Panc1 (cell line): ENCODE measurements around the gene FARP1.

Source experiments
- CTCF ChIP-seq: fragments of 450-650 bp; IDR thresholded peaks from 2 replicates; pipeline ENCODE4 v1.5.1; 2017; ENCODE audit warnings: mild to moderate bottlenecking
- POLR2AphosphoS5 ChIP-seq: IDR thresholded peaks from 2 replicates; pipeline ENCODE4 v1.6.1; 2012; ENCODE audit warnings: mild to moderate bottlenecking, low read depth, low read length, moderate library complexity
- REST ChIP-seq, 2 experiments: IDR thresholded peaks; 2 replicates each; pipeline ENCODE4 v1.6.1; 2011 to 2012; ENCODE audit warnings: low read depth in 2 of 2, control low read depth in 1 of 2, low read length in 1 of 2, mild to moderate bottlenecking in 1 of 2, moderate library complexity in 1 of 2; ENCODE audit not compliant: insufficient read depth in 1 of 2
- SIN3A ChIP-seq: IDR thresholded peaks from 2 replicates; pipeline ENCODE4 v1.6.1; 2012; ENCODE audit warnings: low read depth, mild to moderate bottlenecking, low read length, moderate library complexity, borderline replicate concordance; ENCODE audit not compliant: insufficient read depth
- TCF7L2 ChIP-seq: IDR thresholded peaks from 2 replicates; pipeline ENCODE4 v1.6.1; 2011; ENCODE audit warnings: mild to moderate bottlenecking, low read depth, low read length, inconsistent platforms

- TF ChIP-seq CTCF (no peak), REST (IDR thresholded peaks at IDR 0.05; ENCODE audit: insufficient read depth in 1 of 2, low read depth in 2 of 2, low read length in 1 of 2) (no peak), SIN3A (no peak), POLR2AphosphoS5 (no peak), TCF7L2 (no peak)
Measured at GRCh38 chr13:98371516-98372023, 228.7 kb downstream of the FARP1 start.
